Measurements from ENCODE around the gene EEF1AKMT4.
A peak's percentile ranks its signal among the peaks of the same experiment; 100 is the strongest.

EEF1AKMT4 gene

DNA sequence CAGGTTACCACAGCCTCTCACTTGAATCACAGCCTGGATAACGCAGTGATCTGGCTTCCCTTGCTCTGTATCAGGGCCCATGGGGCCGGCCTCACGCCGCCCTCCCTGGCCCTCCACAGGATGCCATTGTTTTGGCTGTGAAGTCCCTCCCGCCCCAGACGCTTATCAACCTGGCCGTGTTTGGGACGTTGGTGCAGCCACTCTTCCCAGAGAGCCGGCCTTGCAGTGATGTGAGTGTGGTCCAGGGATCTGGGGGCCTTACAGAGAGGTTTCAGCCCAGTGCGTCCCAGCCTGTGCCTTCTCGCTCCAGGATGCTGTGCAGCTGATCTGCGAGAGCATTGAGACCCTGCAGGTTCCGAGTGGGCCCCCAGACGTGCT lies 13.4 kb upstream of the EEF1AKMT4 start:
- DNase-seq (ENCODE audit: low spot score) = no peak

DNA sequence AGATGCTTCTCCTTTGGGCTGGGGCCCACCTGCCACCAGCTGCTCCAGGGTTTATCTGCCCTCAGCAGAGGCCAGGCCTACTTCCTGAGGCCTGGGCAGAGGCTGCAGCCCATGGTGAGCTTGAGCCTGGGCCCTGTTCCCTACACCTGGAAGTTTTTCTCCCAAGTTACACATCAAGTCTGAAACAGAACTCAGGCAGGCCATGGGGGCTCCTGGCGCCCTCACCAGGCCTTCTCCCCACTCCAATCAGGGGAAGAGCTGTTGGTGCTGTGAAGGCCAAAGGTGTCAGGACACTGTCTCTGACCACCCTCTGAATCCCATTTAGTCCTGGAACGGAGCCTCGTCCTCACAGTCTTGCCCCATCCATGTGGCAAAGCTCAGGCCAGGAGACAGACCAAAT lies 12.8 kb upstream of the EEF1AKMT4 start:
- no peak for DNase-seq (ENCODE audit: low spot score)

DNA sequence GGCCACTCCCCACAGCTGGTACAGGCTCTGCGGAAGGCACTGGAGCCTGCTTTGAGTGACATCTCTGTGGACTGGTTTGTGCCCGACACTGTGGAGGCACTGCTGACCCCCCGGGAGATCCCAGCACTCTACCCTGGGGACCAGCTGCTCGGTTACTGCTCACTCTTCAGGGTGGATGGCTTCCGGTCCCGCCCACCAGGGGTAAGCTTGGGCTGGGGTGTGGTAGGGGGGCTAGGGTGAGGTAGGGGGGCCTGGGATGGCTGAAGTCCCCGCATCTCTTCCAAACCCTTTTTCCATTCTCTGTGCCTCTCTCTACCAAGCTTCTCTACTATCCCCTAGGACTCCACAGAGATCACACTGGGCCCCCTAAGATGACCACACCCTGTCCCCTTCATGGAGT lies 12.3 kb upstream of the EEF1AKMT4 start:
- DNase-seq (ENCODE audit: low spot score) = no peak

DNA sequence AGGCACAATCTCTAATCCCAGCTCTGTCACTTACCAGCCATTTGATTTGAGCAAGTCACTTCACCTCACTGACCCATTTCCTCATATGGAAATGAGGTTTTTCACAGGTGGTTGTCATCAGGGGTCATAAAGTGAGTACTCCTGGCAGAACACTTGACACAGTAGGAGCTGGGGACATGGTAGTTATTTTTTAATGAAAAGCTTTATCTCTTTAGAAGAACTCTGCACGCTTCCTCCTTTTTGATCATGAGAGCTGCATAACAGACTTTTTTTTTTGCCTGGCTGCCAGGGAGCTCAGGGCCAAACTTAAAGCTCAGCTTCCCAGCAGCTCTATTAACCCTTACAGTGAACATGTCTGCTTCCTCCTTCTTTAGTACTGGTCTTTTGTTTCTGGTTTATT lies 11.7 kb upstream of the EEF1AKMT4 start:
- DNase-seq (ENCODE audit: low spot score) = no peak

DNA sequence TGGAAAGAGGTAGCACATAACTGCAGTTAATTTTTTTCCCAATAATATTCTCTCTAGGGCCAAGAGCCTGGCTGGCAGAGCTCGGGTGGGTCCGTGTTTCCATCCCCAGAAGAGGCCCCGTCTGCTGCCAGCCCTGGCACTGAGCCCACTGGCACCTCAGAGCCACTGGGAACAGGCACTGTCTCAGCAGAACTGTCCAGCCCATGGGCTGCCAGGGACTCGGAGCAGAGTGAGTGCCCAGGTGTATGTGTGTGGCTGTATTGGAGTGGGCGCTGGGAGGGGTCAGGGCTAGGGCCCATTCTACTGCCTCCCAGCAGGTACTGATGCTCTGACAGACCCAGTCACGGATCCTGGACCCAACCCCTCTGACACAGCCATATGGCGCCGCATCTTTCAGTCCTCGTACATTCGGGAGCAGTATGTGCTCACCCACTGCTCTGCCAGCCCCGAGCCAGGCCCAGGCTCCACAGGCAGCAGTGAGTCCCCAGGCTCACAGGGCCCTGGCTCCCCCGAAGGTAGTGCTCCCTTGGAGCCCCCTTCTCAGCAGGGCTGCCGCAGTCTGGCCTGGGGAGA lies 11.1 kb upstream of the EEF1AKMT4 start:
- no peak for DNase-seq (ENCODE audit: low spot score)

DNA sequence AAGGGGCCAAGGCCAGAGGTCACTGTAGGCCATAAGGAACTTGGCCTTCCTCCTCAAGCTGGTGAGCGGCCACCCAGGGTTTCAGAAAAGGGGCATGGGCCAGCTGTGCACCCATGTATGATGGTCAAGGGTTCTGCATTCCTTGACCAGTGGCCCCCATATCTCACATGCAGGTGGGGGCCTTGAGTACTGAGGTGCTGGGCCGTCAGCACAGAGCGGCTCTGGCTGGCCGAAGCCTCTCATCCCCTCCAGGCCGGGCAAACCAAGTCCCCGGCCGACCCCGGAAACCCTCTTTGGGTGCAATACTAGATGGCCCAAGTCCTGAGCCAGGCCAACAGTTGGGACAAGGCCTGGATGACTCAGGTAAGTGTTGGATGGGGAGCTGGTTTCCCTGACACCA lies 10.3 kb upstream of the EEF1AKMT4 start:
- DNase-seq (ENCODE audit: low spot score) = no peak

DNA sequence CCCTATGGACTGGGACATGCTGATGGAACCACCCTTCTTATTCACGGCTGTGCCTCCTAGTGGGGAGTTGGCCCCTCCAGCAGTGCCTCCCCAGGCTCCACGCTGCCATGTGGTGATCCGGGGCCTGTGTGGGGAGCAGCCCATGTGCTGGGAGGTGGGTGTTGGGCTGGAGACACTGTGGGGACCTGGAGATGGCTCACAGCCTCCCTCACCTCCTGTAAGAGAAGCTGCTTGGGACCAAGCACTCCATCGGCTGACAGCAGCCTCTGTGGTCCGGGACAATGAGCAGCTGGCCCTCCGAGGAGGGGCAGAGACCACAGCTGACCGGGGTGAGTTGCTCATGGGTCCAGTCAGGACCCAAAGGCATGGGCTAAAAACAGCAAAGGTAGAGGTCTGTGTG lies 9.8 kb upstream of the EEF1AKMT4 start:
- DNase-seq (ENCODE audit: low spot score) = no peak

DNA sequence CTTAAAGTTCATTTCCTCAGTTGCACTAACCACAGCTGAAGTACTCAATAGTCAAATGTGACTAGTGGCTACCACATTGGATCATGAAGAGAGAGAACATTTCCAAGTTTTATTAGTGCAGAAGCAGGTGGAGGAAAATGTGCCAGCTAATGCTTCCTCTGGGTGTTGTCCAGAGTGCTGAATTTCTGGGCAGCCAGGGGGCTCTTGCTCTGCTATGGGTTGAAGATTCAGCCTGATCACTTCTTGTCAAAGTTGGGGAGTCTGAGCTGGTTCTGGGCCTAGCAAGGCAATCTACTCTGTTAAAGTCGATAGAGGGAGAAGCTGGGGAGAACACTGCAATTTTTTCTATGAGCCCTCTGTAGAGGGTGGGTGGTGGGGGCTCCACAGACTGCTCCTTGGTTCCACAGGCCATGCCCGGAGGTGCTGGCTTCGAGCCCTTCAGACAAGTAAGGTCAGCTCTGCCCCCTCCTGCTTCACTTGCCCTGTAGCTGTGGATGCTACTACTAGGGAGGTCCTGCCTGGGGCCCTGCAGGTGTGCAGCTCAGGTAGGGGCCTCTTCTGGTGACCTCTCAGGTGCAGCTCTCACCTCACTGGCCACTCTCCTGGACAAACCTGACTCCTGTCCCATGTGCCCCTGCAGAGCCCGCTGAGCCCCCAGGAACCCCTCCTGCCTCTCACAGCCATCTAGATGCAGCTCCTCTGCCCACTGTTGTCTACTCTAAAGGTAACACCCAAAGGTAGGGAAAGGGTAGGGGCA lies 8.9 kb upstream of the EEF1AKMT4 start:
- DNase-seq (ENCODE audit: low spot score) = no peak

DNA sequence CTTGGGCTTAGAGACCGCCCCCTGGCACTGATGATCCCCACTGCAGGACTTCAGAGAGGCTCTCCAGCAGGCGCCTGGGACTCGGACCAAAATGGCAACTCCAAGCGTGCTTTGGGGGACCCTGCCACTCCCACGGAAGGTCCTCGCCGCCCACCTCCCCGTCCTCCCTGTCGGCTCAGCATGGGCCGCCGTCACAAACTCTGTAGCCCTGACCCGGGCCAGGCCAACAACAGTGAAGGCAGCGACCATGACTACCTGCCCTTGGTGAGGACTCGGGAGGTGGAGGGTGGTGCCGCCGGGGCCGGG lies 8.4 kb upstream of the EEF1AKMT4 start:
- no peak for DNase-seq (ENCODE audit: low spot score)

DNA sequence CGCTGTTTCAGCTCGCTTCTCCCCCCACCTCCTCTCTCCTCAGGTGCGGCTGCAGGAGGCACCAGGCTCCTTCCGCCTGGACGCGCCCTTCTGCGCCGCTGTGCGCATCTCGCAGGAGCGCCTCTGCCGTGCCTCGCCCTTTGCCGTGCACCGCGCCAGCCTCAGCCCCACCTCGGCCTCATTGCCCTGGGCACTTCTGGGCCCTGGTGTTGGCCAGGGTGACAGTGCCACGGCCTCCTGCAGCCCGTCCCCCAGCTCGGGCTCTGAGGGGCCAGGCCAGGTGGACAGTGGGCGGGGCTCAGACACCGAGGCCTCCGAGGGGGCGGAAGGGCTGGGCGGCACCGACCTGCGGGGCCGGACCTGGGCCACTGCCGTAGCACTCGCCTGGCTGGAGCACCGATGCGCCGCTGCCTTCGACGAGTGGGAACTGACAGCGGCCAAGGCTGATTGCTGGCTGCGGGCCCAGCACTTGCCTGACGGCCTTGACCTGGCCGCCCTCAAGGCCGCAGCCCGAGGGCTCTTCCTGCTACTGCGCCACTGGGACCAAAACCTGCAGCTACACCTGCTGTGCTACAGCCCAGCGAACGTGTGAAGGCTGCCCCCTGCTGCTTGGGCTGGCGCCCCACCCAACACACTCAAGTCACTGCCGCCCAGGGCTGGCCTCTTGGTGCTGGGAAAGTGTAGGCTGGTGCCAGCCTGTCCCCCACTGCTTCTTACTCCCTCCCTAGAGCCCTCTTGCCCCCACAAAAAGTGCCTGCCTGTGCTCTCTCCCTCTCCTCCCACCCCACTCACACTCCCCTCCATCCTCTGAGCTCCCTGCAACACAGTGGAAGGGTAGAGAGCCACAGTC lies 7.8 kb upstream of the EEF1AKMT4 start:
- DNase-seq (ENCODE audit: low spot score) = no peak

DNA sequence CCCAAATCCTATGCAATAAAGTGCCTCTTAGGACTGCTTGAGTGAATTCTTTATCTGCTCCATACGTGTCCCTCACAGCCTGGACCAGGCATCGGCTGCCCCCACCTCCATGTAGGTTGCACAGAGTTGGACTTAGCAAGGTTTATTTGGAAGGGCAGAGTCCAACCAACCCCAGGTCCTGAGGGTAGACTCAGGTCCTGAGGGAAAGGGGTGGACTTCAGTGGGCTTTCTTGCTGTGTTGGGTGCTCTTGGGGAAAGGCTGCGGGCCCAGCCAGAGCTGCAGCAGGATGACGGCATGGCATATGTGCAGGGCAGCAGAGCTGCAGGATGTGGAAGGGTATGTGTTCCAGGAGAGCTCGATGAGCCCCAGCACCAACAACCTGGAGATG lies 7.2 kb upstream of the EEF1AKMT4 start:
- DNase-seq (ENCODE audit: low spot score) = no peak

DNA sequence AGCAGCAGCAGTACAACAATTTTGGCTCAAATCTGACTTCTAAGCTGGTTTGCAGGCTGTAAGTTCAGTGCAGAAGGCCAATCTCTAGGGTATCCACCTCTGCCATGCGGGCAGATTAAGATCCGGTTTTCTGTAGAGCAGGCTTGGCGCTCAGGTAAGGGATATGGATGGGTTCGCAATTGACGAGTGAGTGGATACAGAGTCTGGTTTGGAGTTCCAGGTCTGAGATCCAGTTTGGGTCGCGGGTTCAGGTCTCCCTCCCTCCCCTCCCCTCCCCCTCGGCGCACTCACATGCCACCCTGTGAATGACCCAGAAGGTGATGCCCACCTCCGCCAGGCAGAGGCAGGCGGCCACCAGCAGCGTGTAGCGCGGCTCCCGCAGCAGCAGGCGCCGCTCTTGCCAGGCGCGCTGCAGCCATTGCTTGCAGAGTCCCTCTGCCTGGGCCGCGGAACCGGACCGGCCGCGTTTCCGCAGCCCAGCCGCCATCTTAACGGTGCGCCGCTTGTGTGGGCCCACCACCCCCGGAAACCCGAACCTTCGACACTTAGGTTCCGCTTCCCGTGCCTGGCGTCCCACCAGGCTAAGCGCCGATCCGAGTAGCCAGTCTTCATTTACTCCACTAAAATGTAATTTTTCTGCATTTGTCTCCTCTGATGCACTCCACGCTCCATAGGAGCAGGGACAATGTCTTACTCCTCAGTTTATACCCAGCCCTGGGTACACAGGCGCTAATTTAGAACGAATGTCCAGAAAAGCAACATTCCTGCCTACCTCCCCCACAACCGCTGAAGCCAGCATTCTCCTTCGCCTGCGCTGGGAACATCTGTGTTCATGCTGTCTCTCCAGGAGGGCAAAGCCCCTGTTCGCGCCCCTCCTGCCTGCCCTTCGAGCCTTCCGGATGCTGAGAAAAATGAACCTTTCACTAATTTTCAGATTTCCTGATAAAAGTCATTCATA lies 739 bp upstream of the EEF1AKMT4 start, which contains the start of gene ALG3:
ALG3 (minus strand) TSS at position 509 of the 958 bp plus-strand sequence; CDS start at position 487, 22 bp downstream.
- peak; percentile 90 for DNase-seq (ENCODE audit: low spot score)

DNA sequence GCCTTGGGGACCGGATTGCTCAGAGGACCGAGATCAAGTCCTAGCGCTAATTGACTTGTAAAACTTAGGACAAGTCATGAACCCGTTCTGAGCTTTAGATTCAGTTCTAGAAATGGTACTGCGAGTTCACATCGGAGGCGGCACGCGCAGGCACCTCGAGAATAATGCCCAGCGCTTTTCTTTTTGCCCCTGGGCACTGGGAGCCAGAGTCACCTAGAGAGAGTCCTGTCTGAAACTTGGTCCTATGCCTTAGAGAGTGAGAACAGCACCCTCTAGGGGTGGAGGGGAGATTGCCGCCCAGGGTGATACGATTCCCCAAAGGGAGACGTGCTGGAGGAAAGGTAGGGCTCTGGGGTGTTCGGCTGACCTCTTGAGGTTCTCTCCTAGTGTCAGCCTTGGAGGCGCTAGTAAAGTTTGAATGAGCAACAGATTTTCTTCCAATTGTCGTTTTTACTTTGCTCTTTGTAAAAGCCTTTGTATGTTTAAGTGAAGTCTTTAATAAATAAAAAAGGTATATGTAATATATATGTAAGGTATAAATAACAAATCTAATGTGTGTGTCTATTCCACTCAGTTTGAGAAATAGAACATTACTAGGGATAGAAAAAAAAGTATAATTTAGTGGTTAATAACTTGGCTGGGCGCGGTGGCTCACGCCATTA lies 826 bp downstream of the EEF1AKMT4 start:
- peak; percentile 87 for DNase-seq (ENCODE audit: low spot score)

DNA sequence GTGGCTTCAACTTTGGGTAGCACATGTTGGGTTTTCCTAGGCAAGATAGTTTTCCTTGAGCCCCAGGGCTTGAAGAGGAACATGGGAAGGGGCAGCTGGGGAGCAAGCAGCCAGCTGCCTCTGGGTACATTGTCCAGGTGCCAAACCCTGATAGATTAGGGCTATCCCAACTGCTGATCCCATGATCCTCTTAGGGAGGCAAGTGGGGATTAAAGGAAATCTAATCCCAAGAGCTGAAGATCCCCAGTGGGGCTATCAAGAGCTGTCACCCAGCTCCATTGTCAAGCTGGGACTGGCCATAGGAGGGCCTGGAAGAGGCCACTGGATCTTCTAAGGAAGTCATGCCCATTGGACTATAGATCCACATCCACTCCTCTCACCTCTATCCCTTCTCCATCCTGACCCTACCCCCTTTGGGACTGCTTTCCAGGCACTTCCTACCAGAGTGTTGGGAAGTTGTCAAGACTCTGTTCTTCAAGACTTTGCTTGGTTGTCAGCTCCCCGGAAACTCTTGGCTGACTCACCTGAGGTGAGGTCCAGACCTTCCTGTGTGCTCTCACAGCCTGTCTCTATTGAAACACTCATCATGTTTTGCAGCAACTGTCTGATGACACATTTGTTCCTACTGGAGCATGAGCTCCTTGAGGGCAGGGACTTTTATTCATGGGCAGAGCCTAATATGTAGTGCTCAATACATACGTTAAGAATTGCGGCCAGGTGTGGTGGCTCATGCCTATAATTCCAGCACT lies 6.0 kb downstream of the EEF1AKMT4 start:
- no peak for DNase-seq (ENCODE audit: low spot score)

DNA sequence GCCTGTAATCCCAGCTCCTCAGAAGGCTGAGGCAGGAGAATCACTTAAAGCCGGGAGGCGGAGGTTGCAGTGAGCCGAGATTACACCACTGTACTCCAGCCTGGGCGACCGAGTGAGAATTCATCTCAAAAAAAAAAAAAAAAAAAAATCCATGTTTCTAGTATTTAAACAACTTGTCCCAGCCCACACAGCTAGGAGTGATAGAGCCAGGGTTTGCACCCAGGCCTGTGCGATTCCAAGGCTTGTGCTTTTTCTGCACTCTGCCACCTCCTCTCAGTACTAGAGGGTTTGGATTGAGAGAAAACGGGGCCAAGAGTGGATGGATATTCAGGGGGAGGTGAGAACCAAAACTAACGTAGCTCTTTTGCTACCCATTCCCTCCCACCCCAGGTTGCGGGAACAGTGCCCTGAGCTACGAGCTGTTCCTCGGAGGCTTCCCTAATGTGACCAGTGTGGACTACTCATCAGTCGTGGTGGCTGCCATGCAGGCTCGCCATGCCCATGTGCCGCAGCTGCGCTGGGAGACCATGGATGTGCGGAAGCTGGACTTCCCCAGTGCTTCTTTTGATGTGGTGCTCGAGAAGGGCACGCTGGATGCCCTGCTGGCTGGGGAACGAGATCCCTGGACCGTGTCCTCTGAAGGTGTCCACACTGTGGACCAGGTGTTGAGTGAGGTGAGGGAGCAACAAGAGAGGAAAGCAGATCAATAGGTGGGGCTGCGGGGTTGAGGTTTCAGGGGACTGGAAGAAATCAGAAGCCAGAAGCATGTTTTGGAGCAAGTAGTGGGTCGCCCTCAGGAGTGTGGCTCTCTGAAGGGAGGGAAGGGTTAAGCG lies 7.8 kb downstream of the EEF1AKMT4 start:
- DNase-seq (ENCODE audit: low spot score) = no peak

DNA sequence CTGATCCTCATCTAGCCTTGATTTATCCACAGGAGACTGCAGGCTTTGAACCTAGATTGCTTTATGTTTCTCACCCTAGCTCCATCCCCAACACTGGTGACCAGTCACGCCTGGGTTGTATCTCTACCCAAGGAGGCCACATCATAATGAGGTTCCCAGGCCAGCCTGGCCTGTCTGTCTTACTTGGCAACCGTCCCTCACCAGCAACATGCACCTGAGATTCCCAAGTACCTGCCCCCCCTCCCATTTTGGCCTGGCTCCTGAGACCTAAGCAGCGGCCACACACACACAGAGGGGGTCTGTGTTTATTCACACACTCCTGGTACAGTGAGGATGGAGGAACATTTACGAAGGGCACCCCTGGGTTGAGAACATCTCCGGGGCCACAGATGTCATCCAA lies 9.5 kb downstream of the EEF1AKMT4 start:
- DNase-seq (ENCODE audit: low spot score) = no peak

DNA sequence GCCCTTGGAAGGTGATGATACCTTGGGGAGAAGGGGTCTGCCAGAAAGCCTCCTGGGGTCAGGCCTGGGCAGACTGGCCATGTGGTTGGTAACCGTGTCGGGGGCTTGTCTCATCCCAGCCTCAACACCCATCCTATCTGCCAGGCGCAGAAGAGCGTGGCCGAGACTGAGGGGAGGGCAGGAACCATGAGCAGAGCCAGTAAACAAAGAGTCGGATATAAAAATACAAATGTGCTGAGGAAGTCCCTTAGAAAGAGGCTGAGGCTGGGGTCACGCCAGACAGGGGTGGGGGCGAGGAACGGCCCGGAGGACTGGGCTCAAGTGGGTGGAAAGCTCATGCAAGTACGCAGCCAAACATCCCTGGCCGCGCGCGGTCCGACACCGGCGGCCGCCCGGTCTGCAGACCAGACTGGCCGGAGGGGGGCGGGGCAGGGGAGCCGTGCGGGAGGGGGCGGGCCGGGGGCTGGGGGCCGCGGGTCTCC lies 10.0 kb downstream of the EEF1AKMT4 start:
- no peak for DNase-seq (ENCODE audit: low spot score)

DNA sequence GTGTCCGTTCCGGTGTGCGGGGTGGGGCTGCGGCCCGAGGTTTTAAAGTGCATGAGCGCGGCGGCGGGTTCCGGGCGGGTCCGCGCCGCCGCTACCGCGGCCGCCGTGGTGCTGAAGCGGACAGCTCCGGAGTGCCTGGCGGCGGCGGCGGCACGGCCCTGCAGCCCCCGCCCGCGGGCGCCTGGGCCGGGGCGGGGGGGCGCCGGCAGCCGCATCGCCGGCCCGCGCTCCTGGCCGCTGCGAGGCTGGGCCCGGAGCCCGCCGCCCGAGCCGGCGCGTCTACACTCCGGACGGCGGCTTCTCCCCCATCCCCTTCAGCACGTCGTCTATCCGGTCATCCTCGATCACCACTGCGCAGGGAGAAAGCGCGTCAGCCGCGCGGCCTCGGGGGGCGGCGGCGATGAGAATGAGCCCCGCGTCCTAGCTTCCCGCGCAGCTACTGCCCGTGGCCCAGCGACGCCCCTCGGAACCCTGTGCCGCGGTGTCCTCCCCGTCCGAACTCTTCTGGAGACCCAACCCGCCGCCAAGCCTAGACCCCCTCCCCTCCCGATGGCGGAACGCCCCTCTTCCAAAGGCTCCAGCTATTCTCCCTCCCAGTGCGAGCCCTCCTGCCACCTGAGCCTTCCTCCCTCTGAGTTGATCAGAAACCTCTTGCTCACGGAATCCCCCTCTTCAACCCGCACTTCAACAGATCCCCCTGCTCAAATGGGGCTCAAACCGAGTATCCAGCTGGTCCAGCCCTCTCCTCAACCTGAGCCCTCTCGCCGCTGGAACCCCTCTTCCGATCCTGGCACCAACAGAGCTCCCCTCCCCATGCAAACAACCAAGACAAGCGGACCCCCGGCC lies 10.6 kb downstream of the EEF1AKMT4 start:
- DNase-seq (ENCODE audit: low spot score) = peak; percentile 76
